Epithelial cell of proximal tubule (primary cell): ENCODE measurements around the gene AGPAT4. TPM values are rescaled to one million over a fixed set of nuclear protein-coding genes. Genes with fewer than 3 reads are reported as not detected.

Source experiments
- DNase-seq: peaks from one replicate; pipeline ENCODE4 v3.0.0-alpha.2; 2011; ENCODE audit warnings: low read depth
- H3K4me3 ChIP-seq: 2 replicates; pipeline ENCODE4 v1.5.1; 2011; ENCODE audit warnings: low read depth, mild to moderate bottlenecking, low read length
- CTCF ChIP-seq: conservative IDR thresholded peaks from 2 replicates; pipeline ENCODE4 v1.5.1; 2012; ENCODE audit warnings: low read depth, mild to moderate bottlenecking, low read length
- total RNA-seq: library from RNA; depleted of rRNA; stranded (reverse); fragments of >200 nt; gene quantifications from 2 replicates; pipeline ENCODE4 v1.2.3, GENCODE V29; 2015

Gene AGPAT4
- total RNA-seq, 1 donor from 2014 or later: 12.2 TPM

- no peak overlapping the region for H3K4me3 ChIP-seq
- no peak for TF ChIP-seq CTCF
- no peak for DNase-seq
Observed at GRCh38 chr6:161154796-161155335, 119.0 kb downstream of the AGPAT4 start.

- no peak overlapping the region for H3K4me3 ChIP-seq
- DNase-seq: no peak
- TF ChIP-seq CTCF: no peak
Observed at GRCh38 chr6:161153725-161154124, 120.1 kb downstream of the AGPAT4 start.

- no peak overlapping the region for H3K4me3 ChIP-seq
- peak; percentile 72 for TF ChIP-seq CTCF
- no peak for DNase-seq
Observed at GRCh38 chr6:161152907-161153662, 120.8 kb downstream of the AGPAT4 start.

GRCh38 chr6:161152527-161152862 is 121.4 kb downstream of the AGPAT4 start:
- no peak for TF ChIP-seq CTCF
- H3K4me3 ChIP-seq: no peak overlapping the region
- no peak for DNase-seq

GRCh38 chr6:161151660-161152526 is 122.0 kb downstream of the AGPAT4 start:
- no peak for DNase-seq
- no peak for TF ChIP-seq CTCF
- H3K4me3 ChIP-seq: no peak overlapping the region

- TF ChIP-seq CTCF: no peak
- DNase-seq: no peak
- H3K4me3 ChIP-seq: no peak overlapping the region
Observed at GRCh38 chr6:161151059-161151645, 122.7 kb downstream of the AGPAT4 start.
